Vagina (tissue), 2 donors: ENCODE results near the gene KRT31.
"Not testable (repeated sequence)": the region's sequence is repeated elsewhere in the genome, so short reads cannot be mapped to it uniquely, and the experiment has no call there.

Experiments
- POLR2AphosphoS5 ChIP-seq, 2 donors: sonication (generic); formaldehyde crosslinking; IDR thresholded peaks; one replicate each; pipeline ENCODE4 v1.9.0; 2017; ENCODE audit warnings: antibody characterized with exemption in 2 of 2, mild to moderate bottlenecking in 2 of 2, low read depth in 1 of 2; ENCODE audit not compliant: insufficient read depth in 1 of 2
- TF ChIP-seq, protein P1 (sequence below), 3 experiments: fragments of 450-650 bp in 2 of 3; fragments of 200-600 bp in 1 of 3; sonication (generic) in 1 of 3; IDR thresholded peaks; one replicate each; pipeline ENCODE4 v1.5.1; 2017 to 2019; ENCODE audit warnings: antibody characterized with exemption in 3 of 3, mild to moderate bottlenecking in 2 of 3, moderate library complexity in 2 of 3

DNA sequence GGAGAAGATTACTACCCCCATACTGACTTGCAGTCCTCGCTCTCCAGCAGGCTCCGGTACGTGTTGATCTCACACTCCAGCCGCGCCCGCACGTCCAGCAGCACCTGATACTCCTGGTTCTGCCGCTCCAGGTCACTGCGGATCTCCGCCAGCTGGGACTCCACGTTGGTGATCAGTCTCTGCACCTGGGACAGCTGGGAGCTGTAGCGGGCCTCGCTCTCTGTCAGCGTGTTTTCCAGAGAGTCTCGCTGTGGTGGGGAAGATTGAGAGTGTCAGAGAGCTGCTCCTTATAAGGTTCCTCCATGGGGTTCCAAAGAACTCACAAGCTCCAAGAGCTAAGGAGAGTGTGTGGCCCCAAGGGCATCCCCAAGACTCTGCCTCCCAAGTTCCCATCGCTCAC lies 51.0 kb downstream of the KRT31 start:
- TF ChIP-seq, protein P1, sequence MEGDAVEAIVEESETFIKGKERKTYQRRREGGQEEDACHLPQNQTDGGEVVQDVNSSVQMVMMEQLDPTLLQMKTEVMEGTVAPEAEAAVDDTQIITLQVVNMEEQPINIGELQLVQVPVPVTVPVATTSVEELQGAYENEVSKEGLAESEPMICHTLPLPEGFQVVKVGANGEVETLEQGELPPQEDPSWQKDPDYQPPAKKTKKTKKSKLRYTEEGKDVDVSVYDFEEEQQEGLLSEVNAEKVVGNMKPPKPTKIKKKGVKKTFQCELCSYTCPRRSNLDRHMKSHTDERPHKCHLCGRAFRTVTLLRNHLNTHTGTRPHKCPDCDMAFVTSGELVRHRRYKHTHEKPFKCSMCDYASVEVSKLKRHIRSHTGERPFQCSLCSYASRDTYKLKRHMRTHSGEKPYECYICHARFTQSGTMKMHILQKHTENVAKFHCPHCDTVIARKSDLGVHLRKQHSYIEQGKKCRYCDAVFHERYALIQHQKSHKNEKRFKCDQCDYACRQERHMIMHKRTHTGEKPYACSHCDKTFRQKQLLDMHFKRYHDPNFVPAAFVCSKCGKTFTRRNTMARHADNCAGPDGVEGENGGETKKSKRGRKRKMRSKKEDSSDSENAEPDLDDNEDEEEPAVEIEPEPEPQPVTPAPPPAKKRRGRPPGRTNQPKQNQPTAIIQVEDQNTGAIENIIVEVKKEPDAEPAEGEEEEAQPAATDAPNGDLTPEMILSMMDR (IDR thresholded peaks at IDR 0.05) = not testable (repeated sequence)
- TF ChIP-seq POLR2AphosphoS5 (IDR thresholded peaks at IDR 0.05; ENCODE audit: insufficient read depth in 1 of 2, low read depth in 1 of 2) = not testable (repeated sequence)
